Chondrocyte (in vitro differentiated cells): ENCODE data around the gene SNAP29. TPM values are rescaled to one million over a fixed set of nuclear protein-coding genes. Genes with fewer than 3 reads are reported as not detected.
A peak's percentile ranks its signal among the peaks of the same experiment; 100 is the strongest.

Experiments used
- DNase-seq: peaks from one replicate; pipeline ENCODE4 v3.0.0; 2021; ENCODE audit warnings: mixed read lengths, low spot score
- H3K27ac Mint-ChIP-seq: one replicate; pipeline ENCODE4 v1.8.0; 2021; ENCODE audit warnings: mild to moderate bottlenecking, moderate library complexity, mixed read lengths; ENCODE audit not compliant: unreplicated experiment
- H3K27me3 Mint-ChIP-seq: 2 replicates; pipeline ENCODE4 v1.8.0; 2021; ENCODE audit warnings: low read depth, mixed read lengths
- H3K36me3 Mint-ChIP-seq: 2 replicates; pipeline ENCODE4 v1.8.0; 2021; ENCODE audit warnings: low read depth, mixed read lengths
- H3K4me1 Mint-ChIP-seq: 2 replicates; pipeline ENCODE4 v1.8.0; 2021; ENCODE audit warnings: low read depth, mild to moderate bottlenecking, mixed read lengths
- H3K4me3 Mint-ChIP-seq: one replicate; pipeline ENCODE4 v1.8.0; 2021; ENCODE audit warnings: mild to moderate bottlenecking, moderate library complexity, mixed read lengths; ENCODE audit not compliant: unreplicated experiment
- H3K9me3 Mint-ChIP-seq: 2 replicates; pipeline ENCODE4 v1.8.0; 2021; ENCODE audit warnings: low read depth, mixed read lengths
- total RNA-seq: library from RNA; stranded (reverse); gene quantifications from 3 replicates; pipeline ENCODE4 v1.2.1, GENCODE V29; 2021
- TF ChIP-seq, protein P1 (sequence below): fragments of 200-600 bp; sonication (generic); IDR thresholded peaks from 2 replicates; pipeline ENCODE4 v1.5.0; 2021; ENCODE audit warnings: antibody characterized with exemption, mild to moderate bottlenecking, moderate library complexity

The SNAP29 gene
- total RNA-seq, 1 donor from 2014 or later = 26.3 TPM

DNA sequence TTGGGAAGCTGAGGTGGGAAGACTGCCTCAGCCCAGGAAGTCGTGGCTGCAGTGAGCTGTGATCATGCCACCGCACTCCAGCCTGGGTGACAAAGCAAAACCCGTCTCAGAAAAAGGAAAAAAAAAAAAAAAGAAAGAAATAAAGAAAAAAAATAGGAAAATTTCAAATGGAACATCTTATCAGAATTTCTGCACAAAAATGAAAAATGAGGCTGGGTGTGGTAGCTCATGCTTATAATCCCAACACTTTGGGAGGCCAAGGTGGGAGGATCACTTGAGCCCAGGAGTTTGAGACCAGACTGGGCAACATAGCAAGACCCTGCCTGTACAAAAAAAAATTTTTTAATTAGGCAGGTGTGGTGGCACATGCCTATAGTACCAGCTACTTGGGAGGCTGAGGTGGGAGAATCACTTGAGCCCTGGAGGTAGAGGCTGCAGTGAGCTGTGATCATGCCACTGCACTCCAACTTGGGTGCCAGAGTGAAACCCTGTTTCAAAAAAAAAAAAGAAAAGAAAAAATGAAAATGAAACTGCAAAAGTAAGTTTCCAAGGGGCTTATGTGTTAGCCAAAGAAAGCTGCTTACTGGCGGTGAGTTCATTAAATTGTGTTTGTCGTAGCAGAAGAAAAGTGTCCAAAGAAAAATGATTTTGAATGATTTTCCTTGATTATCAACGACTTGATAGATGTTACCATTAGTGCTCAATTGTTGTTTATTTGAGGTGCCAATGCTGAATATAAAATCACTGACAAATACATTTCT is 50.9 kb downstream of the SNAP29 start:
- no peak for DNase-seq
- no peaks in the 10 kb centered on the region for H3K4me1 Mint-ChIP-seq
- H3K27me3 Mint-ChIP-seq = peaks cover 5% of the 10 kb centered on the region
- no peaks in the 10 kb centered on the region for H3K36me3 Mint-ChIP-seq
- H3K9me3 Mint-ChIP-seq = no peaks in the 10 kb centered on the region
- no peak overlapping the region for H3K27ac Mint-ChIP-seq
- TF ChIP-seq, protein P1, sequence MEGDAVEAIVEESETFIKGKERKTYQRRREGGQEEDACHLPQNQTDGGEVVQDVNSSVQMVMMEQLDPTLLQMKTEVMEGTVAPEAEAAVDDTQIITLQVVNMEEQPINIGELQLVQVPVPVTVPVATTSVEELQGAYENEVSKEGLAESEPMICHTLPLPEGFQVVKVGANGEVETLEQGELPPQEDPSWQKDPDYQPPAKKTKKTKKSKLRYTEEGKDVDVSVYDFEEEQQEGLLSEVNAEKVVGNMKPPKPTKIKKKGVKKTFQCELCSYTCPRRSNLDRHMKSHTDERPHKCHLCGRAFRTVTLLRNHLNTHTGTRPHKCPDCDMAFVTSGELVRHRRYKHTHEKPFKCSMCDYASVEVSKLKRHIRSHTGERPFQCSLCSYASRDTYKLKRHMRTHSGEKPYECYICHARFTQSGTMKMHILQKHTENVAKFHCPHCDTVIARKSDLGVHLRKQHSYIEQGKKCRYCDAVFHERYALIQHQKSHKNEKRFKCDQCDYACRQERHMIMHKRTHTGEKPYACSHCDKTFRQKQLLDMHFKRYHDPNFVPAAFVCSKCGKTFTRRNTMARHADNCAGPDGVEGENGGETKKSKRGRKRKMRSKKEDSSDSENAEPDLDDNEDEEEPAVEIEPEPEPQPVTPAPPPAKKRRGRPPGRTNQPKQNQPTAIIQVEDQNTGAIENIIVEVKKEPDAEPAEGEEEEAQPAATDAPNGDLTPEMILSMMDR = no peak
- H3K4me3 Mint-ChIP-seq = no peak overlapping the region

DNA sequence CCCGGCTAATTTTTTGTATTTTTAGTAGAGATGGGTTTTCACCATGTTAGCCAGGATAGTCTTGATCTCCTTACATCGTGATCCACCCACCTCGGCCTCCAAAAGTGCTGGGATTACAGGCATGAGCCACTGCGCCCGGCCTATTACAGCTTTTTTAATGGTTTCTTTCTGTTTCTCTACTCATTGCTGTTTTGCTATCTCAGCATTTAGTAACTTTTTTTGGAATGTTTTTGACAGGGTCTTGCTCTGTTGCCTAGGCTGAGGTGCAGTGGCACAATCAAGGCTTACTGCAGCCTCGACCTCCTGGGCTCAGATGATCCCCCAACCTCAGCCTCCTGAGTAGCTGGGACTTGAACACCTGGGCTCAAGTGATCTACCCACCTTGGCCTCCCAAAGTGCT is 53.7 kb downstream of the SNAP29 start:
- Mint-ChIP-seq H3K4me3 (no peak overlapping the region), H3K4me1 (peaks cover 9% of the 10 kb centered on the region), H3K36me3 (no peaks in the 10 kb centered on the region)

DNA sequence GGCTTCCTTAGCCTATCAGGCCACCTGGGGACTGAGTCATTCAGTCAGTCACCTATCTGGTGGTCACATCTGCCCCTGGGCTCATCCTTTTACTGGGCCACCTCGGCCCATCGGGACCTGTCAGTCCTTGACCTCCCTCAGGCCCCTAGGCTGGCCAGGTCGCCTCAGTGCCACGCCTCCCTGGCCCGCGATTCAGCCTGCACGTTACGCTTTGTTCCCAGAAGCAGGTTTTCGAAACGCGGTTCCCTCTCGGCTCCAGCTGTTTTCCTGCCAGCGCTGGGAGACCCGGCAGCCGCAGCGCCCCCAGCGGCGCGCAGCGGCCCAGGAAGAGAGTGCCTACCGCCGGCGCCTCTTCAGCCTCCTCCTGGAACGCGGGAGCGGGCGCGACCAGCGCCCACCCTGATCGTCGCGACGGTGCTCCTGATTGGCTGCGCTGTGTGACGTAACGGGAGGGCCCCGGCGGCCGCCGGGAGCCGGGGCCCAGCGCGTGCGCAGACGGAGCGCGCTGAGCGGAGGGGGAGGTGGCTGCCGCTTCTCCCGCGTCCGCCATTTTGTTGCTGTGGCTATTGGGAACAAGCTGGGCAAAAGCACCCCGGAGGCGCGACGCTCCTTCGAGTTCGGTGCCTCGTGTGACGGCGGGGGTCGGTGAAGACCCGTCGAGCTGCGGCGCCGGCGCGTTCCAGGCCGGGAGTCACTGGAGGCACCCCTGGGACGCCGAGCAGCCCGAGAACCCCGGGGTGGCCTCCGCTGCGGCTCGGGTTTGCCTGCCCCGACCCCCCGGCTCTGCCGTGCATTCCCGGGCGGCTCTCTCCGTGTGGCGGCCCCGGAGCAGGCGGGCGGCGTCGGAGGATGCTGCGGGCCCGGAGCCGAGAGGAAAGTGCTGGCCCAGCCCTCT is 58.4 kb downstream of the SNAP29 start, which contains the start of gene CRKL:
CRKL (plus strand) TSS at position 492 of the 895 bp plus-strand sequence. CDS start 528 bp downstream, outside the sequence.
- no peaks in the 10 kb centered on the region for H3K27me3 Mint-ChIP-seq
- DNase-seq = peak; percentile 98
- TF ChIP-seq, protein P1 = peak; percentile 93
- H3K27ac Mint-ChIP-seq = peak within 1 kb of the TSS; percentile 93
- H3K4me3 Mint-ChIP-seq = peak within 1 kb of the TSS; percentile 94
- H3K9me3 Mint-ChIP-seq = no peaks in the 10 kb centered on the region
- H3K4me1 Mint-ChIP-seq = peaks cover 34% of the 10 kb centered on the region
- H3K36me3 Mint-ChIP-seq = no peaks in the 10 kb centered on the region

More for the DNA sequence above, 53.7 kb downstream of the SNAP29 start:
- Mint-ChIP-seq H3K27ac (no peak overlapping the region), H3K9me3 (no peaks in the 10 kb centered on the region), H3K27me3 (no peaks in the 10 kb centered on the region)
- TF ChIP-seq, protein P1 = no peak
- DNase-seq = no peak

DNA sequence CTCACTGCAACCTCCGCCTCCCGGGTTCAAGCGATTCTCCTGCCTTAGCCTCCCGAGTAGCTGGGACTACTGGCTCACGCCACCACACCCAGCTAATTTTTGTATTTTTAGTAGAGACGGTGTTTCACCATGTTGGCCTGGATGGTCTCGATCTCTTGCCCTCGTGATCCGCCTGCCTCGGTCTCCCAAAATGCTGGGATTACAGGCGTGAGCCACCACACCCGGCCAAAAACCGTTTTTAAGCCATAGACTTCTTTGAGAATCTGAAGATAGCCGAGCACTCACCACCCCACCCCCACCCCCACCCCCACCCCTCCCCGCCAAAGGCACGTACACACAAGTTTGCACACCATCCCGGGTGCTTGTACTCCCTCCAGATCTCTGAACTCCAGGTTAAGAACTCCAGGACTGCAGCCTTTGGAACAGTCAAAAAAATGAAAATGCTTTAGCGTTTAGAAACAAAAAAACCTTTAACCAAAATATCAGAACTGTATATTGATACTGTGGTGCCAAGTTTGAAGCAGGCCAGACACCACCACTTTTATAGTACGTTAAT is 59.9 kb downstream of the SNAP29 start:
- no peaks in the 10 kb centered on the region for H3K27me3 Mint-ChIP-seq
- H3K9me3 Mint-ChIP-seq = no peaks in the 10 kb centered on the region
- H3K4me1 Mint-ChIP-seq = peaks cover 39% of the 10 kb centered on the region
- no peak for DNase-seq
- peak overlapping the region; percentile 94 for H3K4me3 Mint-ChIP-seq
- TF ChIP-seq, protein P1 = no peak
- peak overlapping the region; percentile 91 for H3K27ac Mint-ChIP-seq
- H3K36me3 Mint-ChIP-seq = no peaks in the 10 kb centered on the region

DNA sequence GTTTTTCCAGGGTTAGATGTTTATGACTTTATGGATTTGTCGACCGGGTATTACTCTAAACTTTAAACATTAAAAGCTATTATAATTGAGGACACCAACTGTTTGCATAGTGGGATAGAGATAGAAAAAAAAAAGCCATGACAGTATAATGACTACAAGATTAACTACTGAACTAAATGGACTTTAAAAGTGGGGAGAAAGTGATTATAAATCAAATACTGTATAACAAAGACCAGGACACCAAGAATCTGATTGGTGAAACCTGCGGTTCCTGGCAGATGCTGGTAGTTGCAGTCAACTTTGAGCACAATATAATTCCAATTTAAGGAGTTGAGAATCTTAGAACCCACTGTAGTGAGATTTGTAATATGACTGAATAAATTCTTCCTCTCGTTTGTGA is 60.9 kb downstream of the SNAP29 start:
- Mint-ChIP-seq H3K9me3 (no peaks in the 10 kb centered on the region), H3K27ac (peak overlapping the region; percentile 70), H3K4me3 (peak overlapping the region; percentile 94), H3K4me1 (peaks cover 43% of the 10 kb centered on the region), H3K27me3 (no peaks in the 10 kb centered on the region), H3K36me3 (no peaks in the 10 kb centered on the region)
- no peak for DNase-seq
- TF ChIP-seq, protein P1 = no peak
